IPS DF 4.7 (cell line): ENCODE results near the gene ALPL.
A peak's percentile ranks its signal among the peaks of the same experiment; 100 is the strongest.

Experiments used
- DNase-seq: peaks from one replicate; pipeline ENCODE4 v3.0.0-alpha.2; 2013; ENCODE audit warnings: low spot score; ENCODE audit errors: extremely low read depth

Gene ALPL

DNA sequence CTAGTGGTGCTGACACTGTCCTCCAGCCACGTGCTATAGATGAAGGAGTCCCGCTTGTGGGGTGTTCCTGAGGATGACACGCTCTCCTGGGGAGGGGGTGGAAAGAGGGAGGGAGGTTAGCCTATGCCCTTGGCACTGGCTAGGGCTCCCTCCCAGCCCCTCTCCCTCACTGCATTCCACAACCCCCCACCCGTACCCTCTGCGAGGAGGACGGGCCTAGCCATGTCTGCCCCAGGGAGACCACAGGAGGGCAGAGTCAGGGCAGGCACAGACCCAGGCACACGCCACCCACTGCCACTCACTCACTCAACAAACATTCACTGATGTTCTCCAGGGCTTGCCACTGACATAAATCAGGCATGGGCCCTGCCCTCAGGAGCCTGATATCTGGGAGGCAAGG is 89.2 kb downstream of the ALPL start:
- DNase-seq = no peak

DNA sequence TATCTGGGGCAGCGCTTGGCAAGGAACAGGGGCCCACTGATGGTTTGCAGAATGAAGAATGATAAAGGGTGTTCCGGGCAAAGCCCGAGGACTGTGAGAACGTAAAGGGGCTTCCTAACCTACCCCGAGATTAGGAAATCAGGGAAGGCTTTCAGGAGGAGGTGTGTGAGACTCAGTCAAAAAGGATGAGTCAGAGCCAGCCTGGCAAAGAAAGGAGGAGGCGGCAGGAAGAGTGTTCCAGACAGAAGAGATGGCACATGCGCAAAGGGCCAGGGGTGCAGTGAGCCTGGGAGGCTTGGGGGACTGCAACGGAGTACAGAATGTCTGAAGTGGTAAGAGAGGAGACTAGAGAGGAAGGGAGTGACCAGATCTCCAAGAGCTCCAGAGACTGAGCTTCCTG is 89.7 kb downstream of the ALPL start:
- no peak for DNase-seq

GRCh38 chr1:21599402-21599801 is 90.2 kb downstream of the ALPL start:
- no peak for DNase-seq

GRCh38 chr1:21601278-21602048 is 92.2 kb downstream of the ALPL start:
- no peak for DNase-seq

- no peak for DNase-seq
Observed at GRCh38 chr1:21603177-21604138, 94.2 kb downstream of the ALPL start.

DNA sequence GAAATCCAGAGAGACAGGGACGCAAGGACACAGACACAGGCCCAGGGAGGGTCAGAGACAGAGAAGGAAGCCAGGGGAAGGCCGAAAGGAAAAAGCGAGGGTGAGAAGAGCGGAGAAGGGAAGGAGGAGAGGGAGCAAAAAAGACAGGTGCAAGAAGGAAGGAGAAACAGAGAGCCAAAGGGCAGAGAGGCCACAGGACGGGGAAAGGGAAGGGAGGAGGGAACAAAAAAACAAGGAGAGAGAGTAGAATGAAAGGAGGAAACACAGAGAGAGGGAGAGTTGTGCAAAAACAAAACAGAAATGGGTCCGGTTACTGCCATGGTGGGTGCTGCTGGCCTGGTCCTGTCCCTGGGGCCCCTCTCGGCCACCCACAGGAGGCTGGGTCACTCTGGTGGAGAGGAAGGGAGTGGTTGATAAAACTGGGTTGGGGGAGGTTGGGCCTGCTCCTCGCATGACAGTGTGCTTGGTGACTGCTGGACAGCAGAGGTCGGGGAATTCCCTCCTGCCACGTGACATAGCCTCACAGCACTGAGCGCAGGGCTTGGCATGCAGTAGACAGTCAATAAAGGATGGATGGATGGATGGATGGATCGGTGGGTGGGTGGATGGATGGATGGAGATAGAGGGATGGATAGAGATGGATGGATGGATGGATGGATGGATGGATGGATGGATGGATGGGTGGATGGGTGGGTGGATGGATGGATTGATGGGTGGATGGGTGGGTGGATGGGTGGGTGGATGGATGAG is 95.2 kb downstream of the ALPL start:
- DNase-seq = no peak

DNA sequence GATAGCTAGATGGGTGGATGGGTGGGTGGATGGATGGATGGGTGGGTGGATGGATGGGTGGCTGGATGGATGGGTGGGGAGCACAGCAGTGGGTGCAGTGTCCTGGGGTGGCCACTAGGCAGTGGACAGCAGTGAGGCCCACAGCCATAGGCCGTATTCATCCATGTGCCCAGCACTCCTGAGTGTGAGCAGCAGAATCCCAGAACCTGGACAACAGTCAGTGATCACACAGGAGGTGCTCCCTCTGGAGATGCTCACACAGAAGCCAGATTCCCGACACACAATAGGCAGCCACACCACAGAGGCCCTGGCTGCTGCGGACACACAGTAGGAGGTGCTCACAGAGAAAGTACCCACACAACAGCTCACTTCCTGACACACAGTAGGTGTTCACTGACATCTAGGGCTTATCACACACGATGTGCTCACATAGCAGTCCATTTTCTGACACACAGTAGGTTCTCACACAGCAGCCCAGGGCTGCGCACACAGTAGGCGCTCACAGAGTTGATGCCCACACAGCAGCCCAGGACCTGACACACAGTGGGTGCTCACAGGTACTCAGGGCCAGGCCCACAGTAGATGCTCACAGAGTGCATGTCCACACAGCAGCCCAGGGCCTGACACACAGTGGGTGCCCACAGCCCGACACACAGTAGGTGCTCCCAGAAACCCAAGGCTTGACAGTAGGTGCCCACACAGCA is 95.9 kb downstream of the ALPL start:
- no peak for DNase-seq

DNA sequence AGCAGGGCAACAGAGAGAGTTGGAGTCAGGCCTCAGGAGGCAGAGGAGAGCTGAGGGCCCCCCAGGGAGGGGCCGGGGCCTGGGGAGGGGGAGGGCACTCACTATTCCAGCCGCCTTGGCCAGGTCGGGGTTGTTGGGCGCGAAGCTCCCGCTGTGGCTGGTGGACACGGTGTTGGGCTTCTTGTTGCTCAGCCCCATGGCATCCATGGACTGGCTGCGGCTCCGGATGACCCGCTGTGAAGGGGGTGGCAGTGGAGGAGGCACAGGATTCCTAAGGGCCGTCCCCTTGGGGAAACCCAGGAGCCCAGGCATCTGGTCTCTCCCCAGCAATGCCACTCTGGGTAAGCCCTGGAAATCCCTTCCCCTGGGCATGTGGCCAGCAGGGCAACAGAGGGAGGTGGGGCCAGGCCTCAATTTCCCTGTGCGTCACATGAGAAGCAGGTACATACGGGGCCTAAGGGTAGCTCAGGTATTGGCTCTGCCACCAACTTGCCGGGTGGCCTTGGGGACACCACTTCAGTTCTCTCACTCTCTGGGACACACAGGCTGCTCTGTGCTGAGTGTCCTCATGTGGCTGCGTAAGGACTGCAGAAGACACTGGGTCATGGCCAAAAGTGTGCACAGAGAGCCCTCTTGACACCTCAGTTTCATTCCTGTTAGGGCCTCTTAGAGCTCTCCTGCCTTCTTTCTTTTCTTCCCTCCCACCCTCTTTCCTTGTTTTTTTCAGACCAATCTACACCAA is 96.9 kb downstream of the ALPL start:
- no peak for DNase-seq

GRCh38 chr1:21607549-21608529 is 98.6 kb downstream of the ALPL start:
- peak; percentile 96 for DNase-seq

GRCh38 chr1:21608798-21609197 is 99.6 kb downstream of the ALPL start:
- DNase-seq = no peak

- no peak for DNase-seq
Observed at GRCh38 chr1:21610027-21610426, 100.8 kb downstream of the ALPL start.

- no peak for DNase-seq
Observed at GRCh38 chr1:21610989-21611785, 102.0 kb downstream of the ALPL start.

DNA sequence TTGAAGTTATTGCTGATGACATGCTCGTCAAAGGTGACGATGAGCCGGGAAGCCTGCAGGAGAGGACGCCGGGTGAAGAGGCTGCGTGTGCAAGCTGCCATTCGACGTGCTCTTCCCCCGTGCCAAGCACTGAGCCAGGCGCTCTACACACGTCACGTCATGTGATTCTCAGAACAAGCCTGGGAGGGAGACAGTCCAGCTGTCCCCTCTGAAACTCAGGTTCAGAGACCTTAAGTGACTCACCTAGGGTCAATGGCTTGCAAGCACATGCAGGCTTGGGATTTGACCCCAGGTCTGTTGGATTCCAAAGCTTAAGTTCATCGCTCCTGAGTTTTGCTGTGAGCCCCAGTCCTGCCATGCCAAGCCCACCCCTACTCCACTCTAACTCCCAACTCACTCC is 102.8 kb downstream of the ALPL start:
- no peak for DNase-seq

- DNase-seq = no peak
Observed at GRCh38 chr1:21613072-21613867, 104.0 kb downstream of the ALPL start.

GRCh38 chr1:21614419-21615115 is 105.3 kb downstream of the ALPL start:
- no peak for DNase-seq

- DNase-seq = no peak
Observed at GRCh38 chr1:21616372-21616771, 107.1 kb downstream of the ALPL start.
